ENCODE data around the gene DPH1.

DPH1 gene

DNA sequence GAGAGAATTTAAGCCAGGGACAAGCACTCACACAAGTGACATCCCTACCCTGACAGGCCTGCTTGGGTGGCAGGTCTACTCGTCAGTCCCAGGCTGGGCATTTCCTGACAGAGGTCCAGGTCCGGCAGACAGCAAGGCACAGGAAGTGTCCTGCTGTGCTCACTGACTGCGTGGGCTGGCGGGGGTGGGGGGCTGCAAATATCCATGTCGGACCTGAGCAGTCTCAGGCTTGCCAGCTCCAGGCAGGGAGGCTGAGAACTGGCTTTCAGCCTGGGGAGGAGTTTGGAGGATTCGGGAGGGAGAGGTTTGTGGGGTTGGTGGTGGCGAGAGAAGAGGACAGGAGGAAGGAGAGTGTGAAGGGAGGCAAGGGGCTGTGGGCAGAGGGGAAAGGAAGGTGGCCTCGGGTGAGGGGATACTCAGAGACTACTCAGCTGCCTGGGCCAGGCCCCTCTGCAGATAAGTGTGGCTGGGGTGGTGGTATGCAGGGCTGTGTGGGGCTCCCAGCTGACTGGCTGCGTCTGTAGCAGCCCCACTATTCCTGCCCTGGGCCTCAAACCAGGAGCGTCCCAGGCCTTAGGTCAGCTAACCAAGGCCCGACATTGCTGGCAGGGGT lies 32.7 kb downstream of the DPH1 start:
- no peak for DNase-seq (ENCODE audit: low read depth in 2 of 2)

DNA sequence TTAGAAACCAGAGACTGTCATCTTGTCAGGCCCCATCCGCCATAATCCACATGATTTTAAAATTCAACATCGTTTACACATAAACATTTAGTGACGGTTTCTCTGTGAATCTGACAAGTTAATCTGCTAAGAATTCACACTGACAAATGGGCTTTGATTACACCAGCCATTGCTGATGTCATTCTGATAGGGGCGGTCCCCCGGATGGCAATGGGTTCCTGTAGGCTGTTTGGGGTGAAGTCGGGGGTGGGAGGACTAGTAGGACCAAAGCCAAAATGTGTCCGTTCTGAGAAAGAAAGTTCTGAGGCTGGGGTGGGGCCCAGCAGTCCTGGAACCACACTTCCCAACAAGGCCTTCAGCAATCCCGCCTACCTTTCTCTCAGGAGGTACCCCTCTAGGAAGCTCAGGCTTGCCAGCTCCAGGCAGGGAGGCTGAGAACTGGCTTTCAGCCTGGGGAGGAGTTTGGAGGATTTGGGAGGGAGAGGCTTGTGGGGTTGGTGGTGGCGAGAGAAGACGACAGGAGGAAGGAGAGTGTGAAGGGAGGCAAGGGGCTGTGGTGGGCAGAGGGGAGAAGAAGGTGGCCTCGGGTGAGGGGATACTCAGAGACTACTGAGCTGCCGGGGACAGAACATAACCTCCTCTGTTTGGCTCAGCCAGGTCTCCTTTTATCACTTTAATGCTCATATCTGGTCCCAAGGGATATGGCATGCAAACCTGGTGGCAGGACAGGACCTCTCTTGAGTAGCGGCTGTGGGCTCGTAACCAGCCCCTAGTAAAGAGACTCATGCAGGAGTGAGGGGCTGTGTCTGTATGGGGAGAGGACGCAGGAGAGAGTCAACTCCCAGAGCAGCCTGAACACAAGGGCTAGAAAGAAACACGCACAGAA lies 33.6 kb downstream of the DPH1 start:
- no peak for DNase-seq (ENCODE audit: low read depth in 2 of 2)

DNA sequence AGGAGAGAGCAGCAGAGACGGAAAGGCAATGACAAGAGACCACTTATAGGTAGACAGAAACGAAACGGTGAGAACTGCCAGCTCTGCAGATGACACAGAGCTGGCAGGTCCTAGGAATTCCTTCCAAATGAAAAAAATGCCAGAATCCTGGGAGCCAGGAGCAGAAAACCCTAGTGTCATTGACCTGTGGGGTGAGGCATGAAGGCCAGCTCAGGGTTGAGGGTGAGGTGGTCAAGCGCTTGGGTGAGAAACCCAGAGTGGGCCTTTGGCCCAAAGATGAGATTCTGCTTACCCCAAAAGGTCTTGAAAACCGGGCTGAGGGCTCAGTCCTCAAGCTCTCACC lies 34.2 kb downstream of the DPH1 start:
- DNase-seq (ENCODE audit: low read depth in 2 of 2): no peak

DNA sequence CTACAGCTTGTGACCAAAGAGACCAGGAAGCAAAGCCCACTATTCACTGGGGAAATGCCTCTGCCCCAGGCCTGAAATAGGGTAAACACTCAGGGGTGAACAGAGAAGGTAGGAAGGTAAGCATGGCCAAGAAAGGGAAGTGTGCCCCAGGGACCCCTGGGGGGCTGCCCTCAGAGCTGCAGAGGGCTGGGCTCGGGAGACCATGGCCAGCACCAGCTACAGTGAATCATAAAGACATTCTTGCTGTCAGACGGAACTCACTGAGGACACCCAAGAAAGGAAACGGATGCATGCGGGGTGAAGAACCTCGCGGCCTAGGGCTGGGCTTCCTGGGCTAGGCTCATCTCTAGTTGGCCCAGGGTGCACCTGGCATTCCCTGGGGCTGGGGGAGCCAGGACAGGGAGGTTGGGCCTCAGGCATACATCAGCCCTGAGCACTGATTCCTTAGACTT lies 34.6 kb downstream of the DPH1 start:
- no peak for DNase-seq (ENCODE audit: low read depth in 2 of 2)

DNA sequence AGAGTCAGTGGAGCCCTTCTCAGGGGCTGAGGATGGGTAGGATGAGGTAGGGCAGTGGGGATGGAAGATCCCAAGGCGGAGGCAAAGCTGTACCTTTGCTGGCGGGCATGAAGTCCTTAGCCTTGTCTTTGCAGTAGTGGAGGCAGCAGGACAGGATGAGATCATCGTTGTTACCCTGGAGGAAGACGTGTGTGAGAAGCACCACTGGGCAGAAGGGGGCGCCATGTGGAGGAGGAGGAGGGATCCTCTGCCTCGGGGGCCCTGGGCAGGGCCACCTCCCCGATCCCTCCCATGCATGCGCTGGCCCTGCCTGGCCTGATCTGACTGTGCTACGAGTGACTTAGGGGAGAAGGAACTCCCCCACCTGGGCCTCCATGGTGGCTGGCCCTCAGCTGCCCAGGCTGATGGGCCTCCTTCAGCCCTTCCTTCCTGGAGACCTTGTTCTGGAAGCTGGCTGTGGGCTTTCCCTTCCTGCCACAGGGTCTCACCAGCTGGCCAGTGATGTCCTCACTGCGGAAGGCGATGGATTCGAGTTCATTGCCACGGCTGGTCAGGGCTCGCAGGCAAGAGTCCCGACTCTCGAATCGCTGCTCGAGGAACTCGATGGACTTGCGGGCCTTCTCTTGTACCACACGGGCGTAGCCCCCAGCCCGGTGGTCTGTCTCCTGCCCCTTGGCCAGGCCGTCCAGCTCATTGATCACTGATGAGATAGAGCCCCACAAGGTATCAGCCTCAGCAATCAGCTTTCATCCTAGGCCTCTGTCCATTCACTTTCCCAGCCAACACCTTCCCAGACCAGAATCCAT lies 35.2 kb downstream of the DPH1 start:
- DNase-seq (ENCODE audit: low read depth in 2 of 2): no peak

DNA sequence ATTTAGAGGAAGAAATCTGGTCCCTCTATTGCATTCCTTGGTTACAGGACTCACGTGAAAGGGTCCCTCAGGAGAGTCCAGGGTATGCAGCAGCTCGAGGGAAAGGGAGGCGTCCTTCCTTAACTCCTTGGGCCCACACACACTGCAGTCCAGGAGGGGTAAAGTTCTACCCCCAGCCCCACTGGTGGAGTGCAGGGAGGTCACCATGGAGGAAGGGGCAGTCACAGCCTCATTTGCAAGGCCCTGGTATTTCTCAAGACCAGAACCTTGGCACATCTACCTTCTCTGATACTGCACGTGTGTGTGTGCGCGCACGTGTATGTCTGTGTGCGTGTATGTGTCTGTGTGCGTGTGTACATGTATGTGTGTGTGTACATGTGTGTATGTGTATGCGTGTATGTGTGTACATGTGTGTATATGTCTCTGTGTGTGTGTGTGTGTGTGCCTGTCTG lies 36.0 kb downstream of the DPH1 start:
- DNase-seq (ENCODE audit: low read depth in 2 of 2): no peak

DNA sequence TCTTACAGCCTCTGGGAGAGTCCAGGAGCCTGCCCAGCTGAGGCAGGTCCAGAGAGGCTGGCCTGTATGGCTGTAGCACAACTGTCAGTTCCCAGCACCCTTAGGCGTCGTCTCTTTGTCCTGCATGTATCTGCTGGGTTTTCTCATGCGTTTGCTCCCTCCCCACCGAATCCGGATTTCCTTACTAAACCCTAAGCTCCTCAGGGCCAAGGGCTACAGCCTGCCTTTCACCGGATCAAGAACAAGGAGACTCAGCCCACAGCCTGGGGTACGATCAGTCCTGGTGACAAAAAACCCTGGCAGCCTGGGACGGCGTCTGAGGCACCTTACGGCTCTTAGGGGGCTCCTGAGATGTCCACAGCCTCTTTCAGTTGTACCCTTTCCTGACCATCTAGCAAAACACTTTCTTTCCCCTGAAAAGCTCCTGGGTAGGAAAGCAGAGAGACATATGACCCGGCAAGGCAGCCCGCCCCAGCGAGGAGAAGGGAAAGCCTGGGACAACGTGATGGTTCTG lies 37.2 kb downstream of the DPH1 start:
- DNase-seq (ENCODE audit: low read depth in 2 of 2): no peak

DNA sequence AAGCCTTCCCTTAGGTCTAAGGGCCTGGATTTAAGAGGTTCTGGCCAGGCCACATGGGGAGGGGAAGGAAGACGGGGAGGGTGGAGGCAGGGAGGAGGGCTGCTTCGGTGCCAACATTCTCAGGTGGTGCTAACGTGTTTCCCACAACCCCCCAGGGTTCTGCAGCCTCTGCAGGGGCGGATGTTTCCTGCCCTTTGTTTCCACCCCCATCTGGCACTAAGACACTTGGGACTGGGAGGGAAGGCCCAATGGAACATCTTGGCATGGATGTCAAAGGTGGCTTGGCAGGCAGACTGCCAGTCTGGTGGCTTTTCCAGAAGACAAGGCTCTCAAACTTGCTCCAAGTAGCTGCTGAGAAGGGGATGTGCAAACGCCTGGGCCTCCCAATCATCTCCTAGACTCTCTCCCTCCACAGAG lies 37.7 kb downstream of the DPH1 start:
- no peak for DNase-seq (ENCODE audit: low read depth in 2 of 2)

DNA sequence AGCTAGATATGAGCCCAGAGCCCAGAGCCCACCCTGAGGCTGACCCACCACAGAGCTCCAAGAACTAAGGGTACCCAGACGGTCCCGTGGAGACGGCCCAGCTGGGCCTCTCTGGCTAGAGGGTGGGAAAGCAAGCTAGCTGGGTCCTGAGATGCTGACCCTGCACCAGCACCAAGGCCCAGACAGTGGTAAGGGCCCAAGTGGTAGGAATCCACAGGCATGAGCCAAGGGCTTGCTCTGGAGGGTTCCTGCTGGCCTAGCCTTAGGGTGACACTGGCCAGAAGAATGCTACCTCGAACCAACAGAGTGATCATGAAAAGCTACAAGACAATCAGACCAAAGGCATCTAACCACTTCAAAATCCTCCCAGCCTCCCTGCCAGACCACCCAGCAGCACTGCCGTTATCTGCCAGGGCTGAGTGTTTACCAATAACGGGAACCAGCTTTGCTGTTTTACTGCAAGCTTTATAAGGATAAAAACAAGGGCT lies 38.1 kb downstream of the DPH1 start:
- DNase-seq (ENCODE audit: low read depth in 2 of 2): no peak

DNA sequence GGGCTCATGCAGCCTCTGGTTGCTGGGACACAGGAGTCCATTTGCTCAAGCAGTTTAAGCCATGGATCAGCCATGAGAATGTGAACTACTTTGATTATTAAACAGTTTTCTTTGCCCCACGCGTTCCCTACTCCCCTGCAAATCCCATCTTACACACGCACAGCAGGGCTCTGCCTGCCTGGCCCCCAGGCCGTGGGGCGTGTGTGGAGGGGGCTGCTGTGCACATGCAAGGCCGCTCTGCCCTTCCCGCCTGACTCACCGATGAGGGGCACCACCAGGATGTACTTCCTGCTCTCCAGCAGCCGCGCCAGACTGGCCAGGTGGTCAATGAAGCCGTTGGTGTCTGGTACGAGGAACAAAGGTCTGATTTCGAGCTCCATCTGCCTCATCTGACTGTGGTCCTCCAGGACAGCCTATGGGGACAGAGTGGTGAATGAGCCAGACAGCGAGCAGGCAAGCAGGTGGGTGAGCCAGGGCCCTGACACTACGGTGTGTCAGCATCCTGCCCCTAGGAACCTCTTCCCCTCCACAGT lies 38.6 kb downstream of the DPH1 start:
- no peak for DNase-seq (ENCODE audit: low read depth in 2 of 2)

DNA sequence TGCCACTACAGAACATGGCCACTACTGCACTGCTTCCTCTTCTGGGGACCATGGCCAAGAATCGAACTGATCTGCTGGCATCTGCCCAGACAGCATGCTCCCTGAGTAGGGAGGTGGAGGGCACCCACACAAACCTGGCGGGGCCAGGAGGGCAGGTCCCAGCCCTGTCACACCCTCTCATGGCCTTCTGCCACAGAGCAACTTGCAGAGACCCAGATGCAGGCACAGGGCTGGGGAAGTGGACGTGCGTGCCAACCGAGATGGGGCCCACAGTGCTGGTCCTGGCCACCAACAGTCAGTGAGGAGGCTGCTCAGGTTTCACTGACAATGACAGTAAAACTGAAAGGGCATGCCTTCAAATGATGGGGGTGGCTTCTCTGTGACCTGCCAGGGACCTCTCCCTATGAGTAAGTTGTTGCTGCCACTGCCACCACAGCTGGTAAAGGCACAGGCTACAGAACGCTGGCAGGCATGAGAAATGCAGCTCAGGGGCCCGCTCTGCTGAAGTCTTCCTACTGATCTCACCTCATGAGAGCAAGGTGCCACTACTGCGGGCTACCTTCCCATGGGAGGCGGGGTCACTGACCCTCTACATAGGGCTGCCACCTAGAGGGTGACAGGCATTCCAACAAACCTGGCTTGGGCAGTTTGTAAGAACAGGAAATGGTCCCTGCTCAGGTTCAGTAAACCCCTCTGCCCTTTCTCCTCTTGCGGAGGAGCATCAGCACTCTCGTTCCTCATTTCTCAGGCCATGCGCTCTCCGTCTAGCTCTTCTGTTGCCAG lies 40.5 kb downstream of the DPH1 start:
- no peak for DNase-seq (ENCODE audit: low read depth in 2 of 2)

DNA sequence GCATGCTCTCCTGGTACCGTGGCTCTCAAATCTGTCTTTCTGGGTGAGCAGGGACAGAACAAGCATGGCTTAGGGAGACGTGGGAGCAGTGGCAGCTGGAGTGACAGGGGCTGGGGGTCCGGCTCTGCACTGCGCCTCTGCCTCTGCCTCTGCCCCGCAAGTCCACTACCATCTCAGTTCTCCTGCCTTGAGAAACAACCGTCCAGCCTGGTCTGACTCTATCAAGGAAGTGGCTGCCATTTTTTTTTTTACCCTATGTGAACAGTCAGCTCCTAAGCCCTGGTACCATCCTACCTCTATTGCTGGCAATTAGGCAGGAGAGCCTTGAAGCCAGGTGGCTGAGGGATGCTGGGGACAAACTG lies 41.1 kb downstream of the DPH1 start:
- no peak for DNase-seq (ENCODE audit: low read depth in 2 of 2)

DNA sequence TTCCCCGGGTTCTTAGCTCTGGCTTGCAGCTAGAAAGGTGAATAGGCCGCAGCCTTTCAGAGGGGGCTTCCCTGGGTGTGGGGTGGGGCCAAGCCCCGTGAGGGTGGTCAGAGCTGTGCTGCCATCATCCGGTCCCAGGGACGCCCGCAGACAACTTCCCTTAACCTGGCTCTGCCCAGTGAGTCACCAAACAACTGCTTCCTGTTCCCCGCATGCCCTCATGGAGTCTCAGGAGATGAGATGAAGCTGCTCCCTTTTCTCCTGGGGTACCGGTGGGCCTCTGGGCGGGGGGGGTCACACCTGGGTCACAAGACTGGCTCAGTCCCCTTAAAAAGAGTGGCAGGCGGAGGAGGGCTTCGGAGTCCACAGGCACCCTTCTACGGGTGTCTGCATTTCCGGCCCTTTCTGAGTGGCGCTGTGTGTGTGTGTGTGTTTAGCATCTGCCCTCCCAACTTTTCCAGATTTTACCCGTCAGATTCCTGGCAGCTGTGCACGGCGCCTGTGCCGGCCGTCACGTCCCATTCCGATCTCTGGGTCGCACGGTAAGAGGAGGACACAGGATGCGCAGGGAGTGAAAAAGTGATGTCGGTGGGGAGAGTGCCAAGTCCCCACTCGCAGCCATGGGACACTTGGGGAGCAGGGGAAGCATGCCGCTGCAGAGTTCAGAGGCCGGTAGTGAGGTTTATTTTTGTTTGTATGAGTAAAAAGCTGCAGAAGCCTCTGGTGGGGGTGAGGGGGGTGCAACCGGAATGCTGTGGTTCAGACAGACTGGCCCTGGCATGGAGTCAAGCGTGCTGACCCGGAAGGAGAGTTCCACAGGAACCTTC lies 41.7 kb downstream of the DPH1 start:
- no peak for DNase-seq (ENCODE audit: low read depth in 2 of 2)

DNA sequence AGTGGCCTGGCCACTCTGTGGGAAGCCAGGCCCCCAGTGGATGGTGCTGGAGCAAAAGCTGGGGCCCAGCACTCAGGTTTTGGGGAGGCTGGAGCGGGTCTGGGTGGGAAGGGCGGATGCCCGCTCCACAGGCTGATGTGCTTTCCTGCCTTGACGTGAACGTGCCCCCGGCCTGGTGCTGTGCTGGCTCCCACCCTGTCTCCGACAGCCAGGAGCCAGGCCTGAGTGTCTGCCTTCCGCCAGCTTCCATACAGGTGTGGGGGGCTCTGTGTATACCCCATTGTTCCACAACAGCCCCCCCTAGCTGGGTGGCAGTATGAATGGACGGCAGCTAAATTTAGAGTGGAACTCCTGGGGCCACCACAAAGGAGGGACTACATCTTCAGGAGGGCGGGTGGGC lies 45.0 kb downstream of the DPH1 start:
- DNase-seq (ENCODE audit: low read depth in 2 of 2): no peak

DNA sequence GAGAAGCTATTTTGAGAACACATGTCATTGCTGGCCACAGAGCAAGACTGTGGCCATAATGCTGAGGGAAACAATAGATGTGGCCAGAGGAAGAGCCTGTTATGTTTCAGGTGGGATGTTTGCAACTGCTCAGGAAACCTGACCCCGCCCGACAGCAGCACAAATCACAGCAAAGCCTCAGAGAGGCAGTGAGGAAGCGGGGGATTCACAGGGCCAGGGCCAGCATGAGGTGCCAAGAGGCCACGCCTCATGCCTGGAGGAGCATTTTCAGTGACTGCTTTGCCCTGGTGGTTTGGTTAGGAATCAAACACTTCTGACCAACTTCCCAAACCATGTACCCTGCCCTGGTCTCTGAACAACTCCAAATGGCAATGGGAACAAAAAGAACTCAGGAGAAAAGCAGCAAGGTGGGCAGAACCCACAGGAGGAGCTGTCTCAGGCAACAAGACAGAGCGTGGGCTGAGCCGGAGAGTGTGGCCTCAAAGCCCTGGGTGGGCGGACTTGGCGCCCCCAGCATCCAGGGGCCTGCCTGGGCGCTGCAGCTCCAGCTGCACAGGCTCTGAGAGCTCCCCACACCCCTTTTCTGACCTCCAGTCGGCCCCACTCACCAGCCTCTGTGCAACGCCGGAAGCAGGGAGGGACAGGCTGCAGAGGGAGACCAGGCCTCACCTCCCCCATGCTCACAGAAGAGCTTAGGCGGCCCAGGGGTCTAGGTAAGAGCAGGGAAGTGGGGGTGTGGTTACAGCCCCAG lies 45.6 kb downstream of the DPH1 start:
- DNase-seq (ENCODE audit: low read depth in 2 of 2): no peak

DNA sequence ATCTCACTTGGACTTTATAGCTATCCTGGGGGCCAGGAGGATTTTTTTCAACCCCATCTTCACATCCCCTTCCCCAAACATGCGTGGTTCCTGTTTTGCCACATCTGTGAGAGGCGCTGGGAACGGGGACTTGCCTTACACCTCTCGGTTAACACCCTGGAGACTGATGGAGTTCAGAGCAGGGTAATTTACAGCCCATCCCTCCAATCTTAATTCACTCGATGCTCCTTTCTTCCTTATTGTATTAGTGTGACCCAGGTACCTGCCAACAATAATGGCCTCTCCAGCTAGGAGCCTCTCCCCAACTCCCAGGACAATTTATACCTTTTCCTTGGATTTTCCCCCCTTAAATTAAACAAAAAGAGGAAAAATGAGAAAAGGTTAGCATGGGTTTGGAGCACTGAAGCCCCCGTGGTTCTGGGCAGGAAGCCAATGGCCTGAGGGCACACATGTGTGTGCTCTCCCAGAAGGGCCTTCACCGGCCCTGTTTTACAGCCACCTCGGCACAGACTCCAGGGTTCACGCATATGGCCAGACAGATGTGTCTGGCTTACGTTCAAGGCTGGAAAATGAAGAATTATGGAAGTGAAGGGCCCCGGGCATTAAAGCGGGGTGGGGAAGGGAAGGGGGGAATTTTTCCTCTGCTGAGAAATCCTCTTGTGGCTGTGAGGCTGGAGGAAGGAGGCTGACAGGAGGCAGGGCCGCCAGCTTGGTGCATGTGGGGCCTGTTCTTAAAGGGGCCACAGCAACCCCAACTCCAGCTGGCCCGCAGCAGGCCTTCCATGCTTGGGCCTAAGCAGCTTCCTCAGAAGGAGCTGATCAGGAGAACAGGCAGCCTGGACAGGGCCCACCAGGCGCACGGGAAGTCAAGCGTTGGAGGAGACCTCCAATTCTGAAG lies 46.4 kb downstream of the DPH1 start:
- no peak for DNase-seq (ENCODE audit: low read depth in 2 of 2)

DNA sequence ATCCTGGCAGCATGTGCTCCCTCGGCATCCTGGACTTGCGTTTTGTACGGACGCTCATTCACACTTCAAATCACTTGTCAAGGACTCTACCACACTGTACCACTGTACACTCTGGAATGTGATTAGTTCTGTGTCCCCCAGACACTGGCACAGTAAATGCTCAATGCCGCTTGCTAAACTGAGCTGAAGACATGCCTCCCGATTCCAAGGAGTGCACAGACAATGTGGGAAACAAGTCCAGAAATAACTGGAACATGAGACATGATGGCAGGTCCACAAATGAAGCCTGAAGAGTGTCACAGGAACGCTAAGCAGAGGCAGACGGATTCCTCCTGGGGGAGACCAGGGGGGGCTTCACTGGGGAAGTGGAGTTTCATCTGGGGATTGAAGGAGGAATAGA lies 47.1 kb downstream of the DPH1 start:
- no peak for DNase-seq (ENCODE audit: low read depth in 2 of 2)

DNA sequence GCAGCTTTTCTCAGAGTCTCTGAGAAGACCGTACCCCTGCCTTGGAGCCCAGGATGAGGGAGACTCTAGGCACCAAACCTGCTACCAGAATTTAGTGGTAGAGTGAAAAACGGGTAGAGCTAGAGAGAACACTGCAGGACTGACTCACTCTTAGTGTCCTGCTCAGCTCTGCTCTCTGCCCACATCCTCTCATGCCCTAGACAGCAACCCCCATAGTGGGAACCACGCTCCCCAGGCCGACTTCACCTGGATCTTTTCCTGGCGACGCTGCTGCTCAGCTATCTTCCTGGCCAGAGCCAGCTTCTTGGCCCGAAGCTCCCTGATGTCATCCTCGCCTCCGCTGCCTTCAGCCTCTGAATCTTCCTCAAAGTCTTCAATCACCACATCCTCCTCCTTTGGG lies 51.6 kb downstream of the DPH1 start:
- no peak for DNase-seq (ENCODE audit: low read depth in 2 of 2)

All from activated CD8-positive, alpha-beta memory T cell treated with anti-CD3 and anti-CD28 coated beads for 4 hours (primary cell).